Endothelial cell of umbilical vein (primary cell): ENCODE data around the gene PPIL6. TPM values are rescaled to one million over a fixed set of nuclear protein-coding genes. Genes with fewer than 3 reads are reported as not detected.

Experiments
- BruUV-seq: library from RNA; stranded (reverse); fragments of 400-500 nt; replicated peaks from 2 replicates; lab custom pipeline; 2021; lab: Mats Ljungman, UMichigan
- CTCF ChIA-PET: fragments of 300-600, 350-600 bp; sonication (Branson Sonifier 250); formaldehyde crosslinking; loops from one replicate; lab custom pipeline; 2021; ENCODE audit warnings: antibody characterized with exemption, inconsistent platforms; lab: Charles Lee
- POLR2A ChIA-PET: fragments of 300-600, 350-600 bp; sonication (Branson Sonifier 250); formaldehyde crosslinking; loops from one replicate; lab custom pipeline; 2021; ENCODE audit warnings: antibody characterized with exemption, inconsistent platforms; lab: Charles Lee
- DNase-seq: peaks from one replicate; pipeline ENCODE4 v3.0.0-alpha.2; 2011; ENCODE audit warnings: low read depth, low spot score
- FAIRE-seq: peaks from 2 replicates; lab custom pipeline; 2011; peaks lifted over from hg19 to GRCh38; lab: Jason Lieb, UNC
- H2AFZ ChIP-seq: 2 replicates; pipeline ENCODE4 v1.6.0; 2012; ENCODE audit warnings: low read depth, low read length, control low read depth, inconsistent platforms
- H3K27ac ChIP-seq: 2 replicates; pipeline ENCODE4 v1.5.1; 2011; ENCODE audit warnings: low read depth, mild to moderate bottlenecking, control low read depth, low read length, moderate library complexity; ENCODE audit not compliant: insufficient read depth
- H3K27me3 ChIP-seq, 2 experiments: 2 replicates each; pipeline versions ENCODE4 v1.6.0 to v1.6.1; 2011; ENCODE audit warnings: low read length in 2 of 2, mixed read lengths in 1 of 2; ENCODE audit not compliant: control insufficient read depth in 2 of 2, insufficient read depth in 2 of 2
- H3K36me3 ChIP-seq, 2 experiments: 2 replicates in 1 of 2; 3 replicates in 1 of 2; pipeline ENCODE4 v1.5.1; 2011; ENCODE audit warnings: low read length in 2 of 2, mild to moderate bottlenecking in 1 of 2, moderate library complexity in 1 of 2; ENCODE audit not compliant: control insufficient read depth in 2 of 2, insufficient read depth in 2 of 2; ENCODE audit errors: extremely low read depth in 1 of 2
- H3K4me1 ChIP-seq: 3 replicates; pipeline ENCODE4 v1.5.1; 2011; ENCODE audit warnings: mild to moderate bottlenecking, low read length; ENCODE audit not compliant: control insufficient read depth, insufficient read depth; ENCODE audit errors: extremely low read depth
- H3K4me2 ChIP-seq: 2 replicates; pipeline ENCODE4 v1.6.1; 2011; ENCODE audit warnings: low read length, control low read depth, mixed read lengths; ENCODE audit not compliant: insufficient read depth
- H3K4me3 ChIP-seq, 3 experiments: fragments of 200-600 bp in 1 of 3; sonication (generic), shearing (Covaris generic) in 1 of 3; replicated peaks in 1 of 3; 2 replicates each; pipeline ENCODE4 v1.5.1; 2011 to 2016; ENCODE audit warnings: control low read depth in 3 of 3, low read length in 3 of 3, mild to moderate bottlenecking in 2 of 3, inconsistent platforms in 1 of 3, low read depth in 1 of 3, moderate library complexity in 1 of 3; ENCODE audit not compliant: insufficient read depth in 1 of 3
- H3K79me2 ChIP-seq: 2 replicates; pipeline ENCODE4 v1.6.0; 2012; ENCODE audit warnings: low read length, inconsistent platforms; ENCODE audit not compliant: control insufficient read depth, insufficient read depth
- H3K9ac ChIP-seq: replicated peaks from 2 replicates; pipeline ENCODE3; 2011; ENCODE audit warnings: low read length, control low read depth; ENCODE audit not compliant: insufficient read depth; ENCODE audit errors: extremely low read depth
- H3K9me1 ChIP-seq: replicated peaks from 3 replicates; pipeline ENCODE4 v1.6.0; 2011; ENCODE audit warnings: mild to moderate bottlenecking, low read length; ENCODE audit not compliant: control insufficient read depth, insufficient read depth; ENCODE audit errors: extremely low read depth
- H3K9me3 ChIP-seq: replicated peaks from 2 replicates; pipeline ENCODE4 v1.5.1; 2012; ENCODE audit warnings: low read length, inconsistent platforms; ENCODE audit not compliant: control insufficient read depth, insufficient read depth
- H4K20me1 ChIP-seq: replicated peaks from 2 replicates; pipeline ENCODE3; 2011; ENCODE audit warnings: mild to moderate bottlenecking, low read length; ENCODE audit not compliant: control insufficient read depth, insufficient read depth; ENCODE audit errors: extremely low read depth
- EZH2 ChIP-seq: IDR thresholded peaks from 2 replicates; pipeline ENCODE4 v1.6.1; 2012; ENCODE audit warnings: borderline replicate concordance, low read depth, mild to moderate bottlenecking, moderate library complexity, low read length, inconsistent platforms; ENCODE audit not compliant: severe bottlenecking
- FOS ChIP-seq: IDR thresholded peaks from 2 replicates; pipeline ENCODE4 v1.6.1; 2011; ENCODE audit warnings: mild to moderate bottlenecking, low read length, moderate library complexity, borderline replicate concordance; ENCODE audit not compliant: insufficient read depth
- GATA2 ChIP-seq: IDR thresholded peaks from 2 replicates; pipeline ENCODE4 v1.7.0; 2011; ENCODE audit warnings: low read depth, mild to moderate bottlenecking, moderate library complexity, mixed read lengths, low read length; ENCODE audit not compliant: insufficient read length, insufficient read depth
- JUN ChIP-seq: IDR thresholded peaks from 2 replicates; pipeline ENCODE4 v1.6.1; 2011; ENCODE audit warnings: borderline replicate concordance, low read depth; ENCODE audit not compliant: insufficient read length, insufficient read depth
- MAX ChIP-seq: IDR thresholded peaks from 2 replicates; pipeline ENCODE4 v1.6.1; 2011; ENCODE audit not compliant: insufficient read depth, insufficient read length
- MYC ChIP-seq: IDR thresholded peaks from one replicate; pipeline ENCODE4 v1.6.1; 2011; ENCODE audit warnings: mild to moderate bottlenecking, low read depth, low read length
- POLR2A ChIP-seq: IDR thresholded peaks from 2 replicates; pipeline ENCODE4 v1.6.1; 2012; ENCODE audit warnings: low read depth, mild to moderate bottlenecking, control low read depth, low read length
- POLR2AphosphoS5 ChIP-seq: IDR thresholded peaks from 2 replicates; pipeline ENCODE4 v1.6.1; 2012; ENCODE audit warnings: low read depth, mild to moderate bottlenecking, control low read depth, low read length, moderate library complexity; ENCODE audit not compliant: insufficient read depth
- dilution Hi-C: fragments of 300-500 bp; cut with MboI; formaldehyde crosslinking; loops from one replicate; pipeline ENCODE4 v1.15.0; 2019; ENCODE audit warnings: low sequenced_read_pairs; ENCODE audit not compliant: extremely low pct_ligation_motif_present
- intact Hi-C: fragments of 100-400 bp; cut with micrococcal nuclease; formaldehyde crosslinking; loops from one replicate; pipeline ENCODE4 v1.10.0; 2022
- polyA plus RNA-seq, 4 experiments: library from polyadenylated mRNA; depleted of rRNA in 3 of 4; stranded (reverse) in 3 of 4; unstranded in 1 of 4; fragments of >200 nt; gene quantifications; 2 replicates each; pipeline versions ENCODE4 v1.2.1 to v1.2.3, GENCODE V29; 2011 to 2012; ENCODE audit warnings: missing spikeins in 1 of 4
- total RNA-seq: library from RNA; stranded (reverse); gene quantifications from 2 replicates; pipeline ENCODE4 v1.2.3, GENCODE V29; 2021
- TF ChIP-seq, protein P1 (sequence below), 2 donors: IDR thresholded peaks; 1 replicate in 1 of 2; 2 replicates in 1 of 2; pipeline ENCODE4 v1.5.1; 2011; ENCODE audit warnings: low read length in 2 of 2, mild to moderate bottlenecking in 2 of 2, moderate library complexity in 2 of 2, control low read depth in 1 of 2, inconsistent platforms in 1 of 2, low read depth in 1 of 2; ENCODE audit not compliant: insufficient read depth in 1 of 2; ENCODE audit errors: extremely low read depth in 1 of 2

PPIL6 gene
- total and polyA plus RNA-seq, 2 donors (not counting 3 experiments of a cell fraction or from before 2014, with no cell fraction given) = 0.11 to 0.33 TPM

- H3K27ac ChIP-seq = no peak overlapping the region
- intact Hi-C loops = no loop called here
- DNase-seq = no peak
- no TSS peak for BruUV-seq
- POLR2A ChIA-PET = no interaction called here
- no peak overlapping the region for H2AFZ ChIP-seq
- no peak overlapping the region for H3K9ac ChIP-seq
- H3K9me1 ChIP-seq = no peaks in the 10 kb centered on the region
- no peaks in the 10 kb centered on the region for H3K27me3 ChIP-seq
- FAIRE-seq = no peak
- H3K4me2 ChIP-seq = no peak overlapping the region
- peaks cover 12 to 14% of the 10 kb centered on the region in 2 experiments for H3K36me3 ChIP-seq
- no peaks in the 10 kb centered on the region for H3K79me2 ChIP-seq
- no peaks in the 10 kb centered on the region for H4K20me1 ChIP-seq
- H3K9me3 ChIP-seq = no peaks in the 10 kb centered on the region
- dilution Hi-C loops = no loop called here
- CTCF ChIA-PET = interaction anchor here (1.0 kb wide), 1 partner anchor 9 kb away, joined by 3 read pairs; no protein-coding TSS in a partner anchor
- H3K4me1 ChIP-seq = no peaks in the 10 kb centered on the region
- TF ChIP-seq FOS = no peak
- no peak for TF ChIP-seq GATA2
- no peak for TF ChIP-seq MAX
- TF ChIP-seq, protein P1, sequence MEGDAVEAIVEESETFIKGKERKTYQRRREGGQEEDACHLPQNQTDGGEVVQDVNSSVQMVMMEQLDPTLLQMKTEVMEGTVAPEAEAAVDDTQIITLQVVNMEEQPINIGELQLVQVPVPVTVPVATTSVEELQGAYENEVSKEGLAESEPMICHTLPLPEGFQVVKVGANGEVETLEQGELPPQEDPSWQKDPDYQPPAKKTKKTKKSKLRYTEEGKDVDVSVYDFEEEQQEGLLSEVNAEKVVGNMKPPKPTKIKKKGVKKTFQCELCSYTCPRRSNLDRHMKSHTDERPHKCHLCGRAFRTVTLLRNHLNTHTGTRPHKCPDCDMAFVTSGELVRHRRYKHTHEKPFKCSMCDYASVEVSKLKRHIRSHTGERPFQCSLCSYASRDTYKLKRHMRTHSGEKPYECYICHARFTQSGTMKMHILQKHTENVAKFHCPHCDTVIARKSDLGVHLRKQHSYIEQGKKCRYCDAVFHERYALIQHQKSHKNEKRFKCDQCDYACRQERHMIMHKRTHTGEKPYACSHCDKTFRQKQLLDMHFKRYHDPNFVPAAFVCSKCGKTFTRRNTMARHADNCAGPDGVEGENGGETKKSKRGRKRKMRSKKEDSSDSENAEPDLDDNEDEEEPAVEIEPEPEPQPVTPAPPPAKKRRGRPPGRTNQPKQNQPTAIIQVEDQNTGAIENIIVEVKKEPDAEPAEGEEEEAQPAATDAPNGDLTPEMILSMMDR (IDR thresholded peaks at IDR 0.05; ENCODE audit: extremely low read depth in 1 of 2, insufficient read depth in 1 of 2, low read depth in 1 of 2, low read length in 2 of 2) = no peak
- TF ChIP-seq EZH2 = no peak
- no peak for TF ChIP-seq POLR2AphosphoS5
- TF ChIP-seq POLR2A = no peak
- TF ChIP-seq MYC = no peak
- no peak for TF ChIP-seq JUN
- H3K4me3 ChIP-seq = no peak overlapping the region
Measured at GRCh38 chr6:109465772-109466171, 25.3 kb upstream of the PPIL6 start.
